ENCODE measurements around the gene ELL2. TPM values are rescaled to one million over a fixed set of nuclear protein-coding genes. Genes with fewer than 3 reads are reported as not detected.

Gene ELL2
- polyA plus RNA-seq, 1 donor from 2014 or later = 1.4 TPM

GRCh38 chr5:95930141-95930930 lies 31.3 kb downstream of the ELL2 start:
- no peak for TF ChIP-seq CTCF (IDR thresholded peaks at IDR 0.05; ENCODE audit: poor library complexity, severe bottlenecking)
- TF ChIP-seq TAF1 (IDR thresholded peaks at IDR 0.05; ENCODE audit: low read depth) = no peak
- TF ChIP-seq EP300 (conservative IDR thresholded peaks at IDR 0.05; ENCODE audit: poor library complexity, severe bottlenecking) = no peak
- no peak for TF ChIP-seq REST (IDR thresholded peaks at IDR 0.05; ENCODE audit: borderline replicate concordance)
- no peak for TF ChIP-seq MXI1 (conservative IDR thresholded peaks at IDR 0.05; ENCODE audit: poor library complexity, severe bottlenecking)
- TF ChIP-seq POLR2AphosphoS5 (IDR thresholded peaks at IDR 0.05) = no peak
- TF ChIP-seq SMC3 (conservative IDR thresholded peaks at IDR 0.05; ENCODE audit: poor library complexity) = no peak
- TF ChIP-seq EZH2 (IDR thresholded peaks at IDR 0.05; ENCODE audit: borderline replicate concordance, insufficient read depth, low read length, poor library complexity, severe bottlenecking) = no peak
- no peak for TF ChIP-seq RAD21 (conservative IDR thresholded peaks at IDR 0.05)
- no peaks in the 10 kb centered on the region for H3F3A ChIP-seq (ENCODE audit: insufficient read depth, low read length, poor library complexity, severe bottlenecking)
- no peaks in the 10 kb centered on the region for H3K9me2 ChIP-seq (ENCODE audit: insufficient read depth, low read length)
- no peaks in the 10 kb centered on the region for H3K27me3 ChIP-seq (ENCODE audit: insufficient read depth, low read depth, low read length)
- H3K4me3 ChIP-seq (ENCODE audit: low read length) = no peak overlapping the region
- H3K4me2 ChIP-seq (ENCODE audit: low read length) = no peak overlapping the region
- no peak overlapping the region for H3K9ac ChIP-seq (ENCODE audit: low read length)
- no peaks in the 10 kb centered on the region for H3K9me3 ChIP-seq (ENCODE audit: low read length)
- no peaks in the 10 kb centered on the region for H4K20me1 ChIP-seq (ENCODE audit: insufficient read depth)
- no peak overlapping the region for H3K27ac ChIP-seq (ENCODE audit: low read length)
- no peaks in the 10 kb centered on the region for H3K36me3 ChIP-seq (ENCODE audit: insufficient read depth, low read length)
- H2AFZ ChIP-seq (ENCODE audit: low read depth, low read length) = no peak overlapping the region
- H3K79me2 ChIP-seq (replicated peaks; ENCODE audit: insufficient read depth, low read length) = no peaks in the 10 kb centered on the region

GRCh38 chr5:95928724-95929253 lies 32.9 kb downstream of the ELL2 start:
- H3F3A ChIP-seq (ENCODE audit: insufficient read depth, low read length, poor library complexity, severe bottlenecking) = no peaks in the 10 kb centered on the region
- H3K4me3 ChIP-seq (ENCODE audit: low read length) = no peak overlapping the region
- no peak overlapping the region for H3K27ac ChIP-seq (ENCODE audit: low read length)
- H3K36me3 ChIP-seq (ENCODE audit: insufficient read depth, low read length) = no peaks in the 10 kb centered on the region
- no peak for TF ChIP-seq REST (IDR thresholded peaks at IDR 0.05; ENCODE audit: borderline replicate concordance)
- TF ChIP-seq TAF1 (IDR thresholded peaks at IDR 0.05; ENCODE audit: low read depth) = no peak
- TF ChIP-seq EZH2 (IDR thresholded peaks at IDR 0.05; ENCODE audit: borderline replicate concordance, insufficient read depth, low read length, poor library complexity, severe bottlenecking) = no peak
- TF ChIP-seq EP300 (conservative IDR thresholded peaks at IDR 0.05; ENCODE audit: poor library complexity, severe bottlenecking) = no peak
- TF ChIP-seq CTCF (IDR thresholded peaks at IDR 0.05; ENCODE audit: poor library complexity, severe bottlenecking) = no peak
- TF ChIP-seq SMC3 (conservative IDR thresholded peaks at IDR 0.05; ENCODE audit: poor library complexity) = no peak
- TF ChIP-seq RAD21 (conservative IDR thresholded peaks at IDR 0.05) = no peak
- no peak for TF ChIP-seq MXI1 (conservative IDR thresholded peaks at IDR 0.05; ENCODE audit: poor library complexity, severe bottlenecking)
- no peaks in the 10 kb centered on the region for H4K20me1 ChIP-seq (ENCODE audit: insufficient read depth)
- no peak overlapping the region for H2AFZ ChIP-seq (ENCODE audit: low read depth, low read length)
- H3K9ac ChIP-seq (ENCODE audit: low read length) = no peak overlapping the region
- no peaks in the 10 kb centered on the region for H3K79me2 ChIP-seq (replicated peaks; ENCODE audit: insufficient read depth, low read length)
- no peak overlapping the region for H3K4me2 ChIP-seq (ENCODE audit: low read length)
- no peaks in the 10 kb centered on the region for H3K27me3 ChIP-seq (ENCODE audit: insufficient read depth, low read depth, low read length)
- no peaks in the 10 kb centered on the region for H3K9me3 ChIP-seq (ENCODE audit: low read length)
- no peaks in the 10 kb centered on the region for H3K9me2 ChIP-seq (ENCODE audit: insufficient read depth, low read length)

Measured in neural cell (in vitro differentiated cells).